CD14-positive monocyte (primary cell): ENCODE data around the gene PTTG1IP. TPM values are rescaled to one million over a fixed set of nuclear protein-coding genes. Genes with fewer than 3 reads are reported as not detected.

Experiments used
- DNase-seq, 3 donors: peaks; one replicate each; pipeline ENCODE4 v3.0.0-alpha.2; 2011 to 2022
- H2AFZ ChIP-seq: 2 replicates; pipeline ENCODE4 v1.6.0; 2012; ENCODE audit warnings: mild to moderate bottlenecking, low read depth, low read length, inconsistent platforms; ENCODE audit not compliant: insufficient read depth, poor library complexity, severe bottlenecking
- H3K27ac ChIP-seq, 2 donors: 1 replicate in 1 of 2; 2 replicates in 1 of 2; pipeline ENCODE4 v1.5.1; 2012 to 2013; ENCODE audit warnings: low read length in 2 of 2, control low read depth in 1 of 2, inconsistent platforms in 1 of 2, low read depth in 1 of 2, mild to moderate bottlenecking in 1 of 2
- H3K27me3 ChIP-seq, 2 donors: one replicate each; pipeline versions ENCODE4 v1.6.0 to v1.6.1; 2011 to 2013; ENCODE audit warnings: low read length in 2 of 2; ENCODE audit not compliant: control insufficient read depth in 2 of 2, insufficient read depth in 2 of 2
- H3K36me3 ChIP-seq, 2 donors: replicated peaks in 1 of 2; 1 replicate in 1 of 2; 2 replicates in 1 of 2; pipeline versions ENCODE4 v1.5.1 to v1.6.1; 2012 to 2013; ENCODE audit warnings: low read length in 2 of 2, control low read depth in 1 of 2, inconsistent platforms in 1 of 2, mild to moderate bottlenecking in 1 of 2; ENCODE audit not compliant: insufficient read depth in 2 of 2, control insufficient read depth in 1 of 2
- H3K4me1 ChIP-seq, 2 donors: 1 replicate in 1 of 2; 2 replicates in 1 of 2; pipeline versions ENCODE4 v1.5.1 to v1.6.1; 2012 to 2013; ENCODE audit warnings: low read length in 2 of 2, control low read depth in 1 of 2, inconsistent platforms in 1 of 2, mild to moderate bottlenecking in 1 of 2, moderate library complexity in 1 of 2; ENCODE audit not compliant: insufficient read depth in 2 of 2, control insufficient read depth in 1 of 2
- H3K4me2 ChIP-seq: replicated peaks from 2 replicates; pipeline ENCODE3; 2012; ENCODE audit warnings: low read length, moderate library complexity, mild to moderate bottlenecking; ENCODE audit not compliant: poor library complexity, severe bottlenecking; ENCODE audit errors: extremely low read depth
- H3K4me3 ChIP-seq, 3 experiments: fragments of 200-600 bp in 1 of 3; sonication (generic) in 1 of 3; replicated peaks in 1 of 3; 1 replicate in 2 of 3; 2 replicates in 1 of 3; pipeline ENCODE4 v1.5.1; 2011 to 2013; ENCODE audit warnings: low read length in 3 of 3, mild to moderate bottlenecking in 3 of 3, control low read depth in 2 of 3, low read depth in 2 of 3, inconsistent platforms in 1 of 3, moderate library complexity in 1 of 3
- H3K79me2 ChIP-seq: 2 replicates; pipeline ENCODE4 v1.6.0; 2012; ENCODE audit warnings: mild to moderate bottlenecking, control low read depth, inconsistent platforms, low read length, moderate library complexity; ENCODE audit not compliant: insufficient read depth
- H3K9ac ChIP-seq: 2 replicates; pipeline ENCODE4 v1.6.0; 2017; ENCODE audit warnings: low read length, mild to moderate bottlenecking; ENCODE audit not compliant: insufficient read depth, poor library complexity, severe bottlenecking
- H3K9me3 ChIP-seq, 2 donors: replicated peaks in 1 of 2; 1 replicate in 1 of 2; 2 replicates in 1 of 2; pipeline versions ENCODE4 v1.5.1 to v1.6.1; 2012 to 2013; ENCODE audit warnings: low read length in 2 of 2, control low read depth in 1 of 2; ENCODE audit not compliant: control insufficient read depth in 1 of 2, insufficient read depth in 1 of 2
- H4K20me1 ChIP-seq: 2 replicates; pipeline ENCODE4 v1.6.0; 2012; ENCODE audit warnings: mild to moderate bottlenecking, low read length, control low read depth, moderate library complexity; ENCODE audit not compliant: insufficient read depth
- H3K27ac Mint-ChIP-seq, 7 donors: one replicate each; pipeline ENCODE4 v1.8.0; 2020; ENCODE audit warnings: mild to moderate bottlenecking in 7 of 7, mixed read lengths in 7 of 7, moderate library complexity in 6 of 7, inconsistent platforms in 2 of 7
- H3K27me3 Mint-ChIP-seq, 3 donors: one replicate each; pipeline ENCODE4 v1.8.0; 2021 to 2022; ENCODE audit warnings: low read depth in 3 of 3, mild to moderate bottlenecking in 3 of 3, mixed read lengths in 3 of 3, moderate library complexity in 3 of 3, inconsistent platforms in 1 of 3
- H3K36me3 Mint-ChIP-seq, 2 donors: one replicate each; pipeline ENCODE4 v1.8.0; 2020; ENCODE audit warnings: mixed read lengths in 2 of 2, inconsistent platforms in 1 of 2, mild to moderate bottlenecking in 1 of 2
- H3K4me1 Mint-ChIP-seq: one replicate; pipeline ENCODE4 v1.8.0; 2020; ENCODE audit warnings: mild to moderate bottlenecking, mixed read lengths
- H3K4me3 Mint-ChIP-seq, 2 donors: one replicate each; pipeline ENCODE4 v1.8.0; 2020; ENCODE audit warnings: mild to moderate bottlenecking in 2 of 2, mixed read lengths in 2 of 2, moderate library complexity in 1 of 2
- H3K9me3 Mint-ChIP-seq, 7 donors: one replicate each; pipeline ENCODE4 v1.8.0; 2020 to 2022; ENCODE audit warnings: mixed read lengths in 7 of 7, mild to moderate bottlenecking in 6 of 7, moderate library complexity in 6 of 7, inconsistent platforms in 2 of 7
- CTCF ChIP-seq: fragments of 200-600 bp; IDR thresholded peaks from one replicate; pipeline ENCODE4 v1.8.0; 2022; ENCODE audit warnings: antibody characterized with exemption, mild to moderate bottlenecking
- WGBS: methylation state at CpG from one replicate; pipeline ENCODE4 v1.1.5; 2013; ENCODE audit warnings: missing lambda C conversion rate; ENCODE audit not compliant: insufficient coverage; 5-methylcytosine and 5-hydroxymethylcytosine counted together
- intact Hi-C, 2 donors: fragments of 100-400 bp; cut with micrococcal nuclease; formaldehyde crosslinking; loops; one replicate each; pipeline versions ENCODE4 v1.15.0 to v1.15.1; 2023
- polyA plus RNA-seq, 3 donors: library from polyadenylated mRNA; depleted of rRNA in 1 of 3; unstranded in 2 of 3; stranded (reverse) in 1 of 3; fragments of 300-500 nt in 2 of 3; fragments of >200 nt in 1 of 3; fragmentation: Illumina TruSeq in 2 of 3; gene quantifications; 1 replicate in 2 of 3; 2 replicates in 1 of 3; pipeline ENCODE4 v1.2.3, GENCODE V29; 2012 to 2021

PTTG1IP gene
- polyA plus RNA-seq, 3 donors, result 118 to 238 (median 206) TPM

- no peak overlapping the region for H3K4me2 ChIP-seq
- peaks cover 40 to 54% of the 10 kb centered on the region in 2 donors for H3K4me1 ChIP-seq
- H3K36me3 ChIP-seq, result peaks cover 34 to 40% of the 10 kb centered on the region in 2 donors
- H3K79me2 ChIP-seq, result peaks cover 17% of the 10 kb centered on the region
- H3K27ac ChIP-seq, result peak overlapping the region; percentile 72 to 85
- H3K4me3 Mint-ChIP-seq, result no peak overlapping the region
- no peak for TF ChIP-seq CTCF
- H2AFZ ChIP-seq, result no peak overlapping the region
- H3K27ac Mint-ChIP-seq, result peak overlapping the region in 4 of 7 donors; percentile 48 to 80 (median 56)
- H3K9ac ChIP-seq, result no peak overlapping the region
- H3K36me3 Mint-ChIP-seq, result peaks cover 37 to 49% of the 10 kb centered on the region in 2 donors
- peaks cover 58% of the 10 kb centered on the region for H4K20me1 ChIP-seq
- DNase-seq, result no peak
- intact Hi-C loops, result no loop called here
- H3K4me1 Mint-ChIP-seq, result peaks cover 46% of the 10 kb centered on the region
- no peaks in the 10 kb centered on the region for H3K9me3 Mint-ChIP-seq
- no peaks in the 10 kb centered on the region for H3K27me3 ChIP-seq
- no peak overlapping the region for H3K4me3 ChIP-seq
- no peaks in the 10 kb centered on the region for H3K9me3 ChIP-seq
- H3K27me3 Mint-ChIP-seq, result peaks cover 2 to 10% (median 4%) of the 10 kb centered on the region in 3 donors
- WGBS, result 95% methylated on average over 22 of the region's 24 CpGs
These were observed 26.0 kb downstream of the PTTG1IP start for GRCh38 chr21:44847261-44848056.

- Histone ChIP-seq H3K9me3 (no peaks in the 10 kb centered on the region), H3K27me3 (no peaks in the 10 kb centered on the region), H2AFZ (no peak overlapping the region), H3K79me2 (peaks cover 11% of the 10 kb centered on the region), H3K36me3 (peaks cover 32% of the 10 kb centered on the region in 2 donors), H3K9ac (peak overlapping the region; percentile 71), H3K27ac (peak overlapping the region; percentile 72 to 85), H3K4me3 (peak overlapping the region in 1 of 3 experiments; percentile 69), H3K4me2 (peak overlapping the region; percentile 79), H3K4me1 (peaks cover 40 to 54% of the 10 kb centered on the region in 2 donors), H4K20me1 (peaks cover 50% of the 10 kb centered on the region)
- Mint-ChIP-seq H3K27me3 (peaks cover 2 to 10% (median 4%) of the 10 kb centered on the region in 3 donors), H3K4me1 (peaks cover 44% of the 10 kb centered on the region), H3K4me3 (peak overlapping the region; percentile 68 to 80), H3K27ac (peak overlapping the region; percentile 86 to 94 (median 88)), H3K36me3 (peaks cover 30 to 41% of the 10 kb centered on the region in 2 donors), H3K9me3 (no peaks in the 10 kb centered on the region)
- TF ChIP-seq CTCF, result no peak
- 32% methylated on average over 26 of the region's 27 CpGs for whole genome bisulfite sequencing
- DNase-seq, result peak; percentile 88 to 91 (median 88)
- intact Hi-C loops, result no loop called here
These were observed 26.8 kb downstream of the PTTG1IP start for GRCh38 chr21:44846485-44847260.
